SK-N-SH treated with all-trans-retinoic acid at 6 μM for 48 hours (cell line): ENCODE measurements around the gene MYB.

Experiments used
- ARNTL ChIP-seq: fragments of 450-650 bp; formaldehyde crosslinking; IDR thresholded peaks from 2 replicates; pipeline ENCODE4 v1.5.0; 2020; ENCODE audit warnings: low read depth, mild to moderate bottlenecking, moderate library complexity, borderline replicate concordance
- BACH2 ChIP-seq: fragments of 250-450 bp; sonication (Bioruptor Pico); IDR thresholded peaks from 2 replicates; pipeline ENCODE4 v1.9.0; 2021; ENCODE audit warnings: mild to moderate bottlenecking, borderline replicate concordance
- CSDC2 ChIP-seq: fragments of 250-450 bp; sonication (Bioruptor Pico); IDR thresholded peaks from 2 replicates; pipeline ENCODE4 v1.5.0; 2020; ENCODE audit warnings: mild to moderate bottlenecking, moderate library complexity
- ISL1 ChIP-seq: fragments of 250-450 bp; sonication (Bioruptor Pico); IDR thresholded peaks from 2 replicates; pipeline ENCODE4 v2.1.2; 2022; ENCODE audit warnings: mild to moderate bottlenecking, moderate library complexity
- TOX ChIP-seq: fragments of 250-450 bp; sonication (Bioruptor Pico); IDR thresholded peaks from 2 replicates; pipeline ENCODE4 v1.8.0; 2021; ENCODE audit warnings: mild to moderate bottlenecking, moderate library complexity, borderline replicate concordance
- ZFP3 ChIP-seq: fragments of 250-450 bp; sonication (Bioruptor Pico); IDR thresholded peaks from 2 replicates; pipeline ENCODE4 v1.5.0; 2020; ENCODE audit warnings: mild to moderate bottlenecking, moderate library complexity
- TF ChIP-seq, protein P1 (sequence below): fragments of 250-450 bp; sonication (Bioruptor Pico); IDR thresholded peaks from 2 replicates; pipeline ENCODE4 v1.8.0; 2021; ENCODE audit warnings: low read depth, mild to moderate bottlenecking, moderate library complexity, borderline replicate concordance
- TF ChIP-seq, protein P2 (sequence below): fragments of 250-450 bp; sonication (Bioruptor Pico); IDR thresholded peaks from 2 replicates; pipeline ENCODE4 v1.8.0; 2020; ENCODE audit warnings: mild to moderate bottlenecking, moderate library complexity, borderline replicate concordance
- TF ChIP-seq, protein P3 (sequence below): fragments of 250-450 bp; sonication (Bioruptor Pico); IDR thresholded peaks from 2 replicates; pipeline ENCODE4 v1.5.1; 2020; ENCODE audit warnings: low read depth, mild to moderate bottlenecking, moderate library complexity
- TF ChIP-seq, protein P4 (sequence below): fragments of 250-450 bp; sonication (Bioruptor Pico); IDR thresholded peaks from 2 replicates; pipeline ENCODE4 v1.5.0; 2020; ENCODE audit warnings: mild to moderate bottlenecking, moderate library complexity
- TF ChIP-seq, protein P5 (sequence below): fragments of 250-450 bp; sonication (Bioruptor Pico); IDR thresholded peaks from 2 replicates; pipeline ENCODE4 v1.5.1; 2021; ENCODE audit warnings: mild to moderate bottlenecking, moderate library complexity

DNA sequence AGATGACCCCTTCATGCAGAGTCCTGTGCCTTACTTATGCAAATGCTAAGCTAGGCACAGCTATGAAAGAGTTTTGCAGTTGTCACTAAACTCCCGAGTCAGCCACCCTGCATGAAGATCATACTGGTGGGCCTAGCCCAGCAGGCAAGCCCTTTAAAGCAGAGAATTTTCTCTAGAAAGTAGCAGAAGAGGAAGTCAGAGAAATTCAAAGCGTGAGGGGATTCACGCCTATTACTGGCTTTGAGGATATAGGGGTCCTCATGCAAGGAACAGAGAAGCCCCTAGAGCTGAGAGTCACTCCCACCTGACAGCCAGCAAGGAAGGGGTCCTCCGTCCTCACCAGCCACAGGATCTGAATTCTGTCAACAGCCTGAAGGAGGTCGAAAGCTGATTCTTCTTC is 54.6 kb downstream of the MYB start:
- TF ChIP-seq, protein P1, sequence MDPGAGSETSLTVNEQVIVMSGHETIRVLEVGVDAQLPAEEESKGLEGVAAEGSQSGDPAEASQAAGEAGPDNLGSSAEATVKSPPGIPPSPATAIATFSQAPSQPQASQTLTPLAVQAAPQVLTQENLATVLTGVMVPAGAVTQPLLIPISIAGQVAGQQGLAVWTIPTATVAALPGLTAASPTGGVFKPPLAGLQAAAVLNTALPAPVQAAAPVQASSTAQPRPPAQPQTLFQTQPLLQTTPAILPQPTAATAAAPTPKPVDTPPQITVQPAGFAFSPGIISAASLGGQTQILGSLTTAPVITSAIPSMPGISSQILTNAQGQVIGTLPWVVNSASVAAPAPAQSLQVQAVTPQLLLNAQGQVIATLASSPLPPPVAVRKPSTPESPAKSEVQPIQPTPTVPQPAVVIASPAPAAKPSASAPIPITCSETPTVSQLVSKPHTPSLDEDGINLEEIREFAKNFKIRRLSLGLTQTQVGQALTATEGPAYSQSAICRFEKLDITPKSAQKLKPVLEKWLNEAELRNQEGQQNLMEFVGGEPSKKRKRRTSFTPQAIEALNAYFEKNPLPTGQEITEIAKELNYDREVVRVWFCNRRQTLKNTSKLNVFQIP (CRISPR knock-in tag): no peak
- TF ChIP-seq ARNTL (no peak), ISL1 (CRISPR knock-in tag) (no peak), BACH2 (CRISPR knock-in tag) (no peak), TOX (CRISPR knock-in tag) (no peak), ZFP3 (no peak), CSDC2 (CRISPR knock-in tag) (no peak)
- TF ChIP-seq, protein P2, sequence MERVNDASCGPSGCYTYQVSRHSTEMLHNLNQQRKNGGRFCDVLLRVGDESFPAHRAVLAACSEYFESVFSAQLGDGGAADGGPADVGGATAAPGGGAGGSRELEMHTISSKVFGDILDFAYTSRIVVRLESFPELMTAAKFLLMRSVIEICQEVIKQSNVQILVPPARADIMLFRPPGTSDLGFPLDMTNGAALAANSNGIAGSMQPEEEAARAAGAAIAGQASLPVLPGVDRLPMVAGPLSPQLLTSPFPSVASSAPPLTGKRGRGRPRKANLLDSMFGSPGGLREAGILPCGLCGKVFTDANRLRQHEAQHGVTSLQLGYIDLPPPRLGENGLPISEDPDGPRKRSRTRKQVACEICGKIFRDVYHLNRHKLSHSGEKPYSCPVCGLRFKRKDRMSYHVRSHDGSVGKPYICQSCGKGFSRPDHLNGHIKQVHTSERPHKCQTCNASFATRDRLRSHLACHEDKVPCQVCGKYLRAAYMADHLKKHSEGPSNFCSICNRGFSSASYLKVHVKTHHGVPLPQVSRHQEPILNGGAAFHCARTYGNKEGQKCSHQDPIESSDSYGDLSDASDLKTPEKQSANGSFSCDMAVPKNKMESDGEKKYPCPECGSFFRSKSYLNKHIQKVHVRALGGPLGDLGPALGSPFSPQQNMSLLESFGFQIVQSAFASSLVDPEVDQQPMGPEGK (CRISPR knock-in tag): no peak
- TF ChIP-seq, protein P3, sequence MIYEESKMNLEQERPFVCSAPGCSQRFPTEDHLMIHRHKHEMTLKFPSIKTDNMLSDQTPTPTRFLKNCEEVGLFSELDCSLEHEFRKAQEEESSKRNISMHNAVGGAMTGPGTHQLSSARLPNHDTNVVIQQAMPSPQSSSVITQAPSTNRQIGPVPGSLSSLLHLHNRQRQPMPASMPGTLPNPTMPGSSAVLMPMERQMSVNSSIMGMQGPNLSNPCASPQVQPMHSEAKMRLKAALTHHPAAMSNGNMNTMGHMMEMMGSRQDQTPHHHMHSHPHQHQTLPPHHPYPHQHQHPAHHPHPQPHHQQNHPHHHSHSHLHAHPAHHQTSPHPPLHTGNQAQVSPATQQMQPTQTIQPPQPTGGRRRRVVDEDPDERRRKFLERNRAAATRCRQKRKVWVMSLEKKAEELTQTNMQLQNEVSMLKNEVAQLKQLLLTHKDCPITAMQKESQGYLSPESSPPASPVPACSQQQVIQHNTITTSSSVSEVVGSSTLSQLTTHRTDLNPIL (CRISPR knock-in tag): no peak
- TF ChIP-seq, protein P4, sequence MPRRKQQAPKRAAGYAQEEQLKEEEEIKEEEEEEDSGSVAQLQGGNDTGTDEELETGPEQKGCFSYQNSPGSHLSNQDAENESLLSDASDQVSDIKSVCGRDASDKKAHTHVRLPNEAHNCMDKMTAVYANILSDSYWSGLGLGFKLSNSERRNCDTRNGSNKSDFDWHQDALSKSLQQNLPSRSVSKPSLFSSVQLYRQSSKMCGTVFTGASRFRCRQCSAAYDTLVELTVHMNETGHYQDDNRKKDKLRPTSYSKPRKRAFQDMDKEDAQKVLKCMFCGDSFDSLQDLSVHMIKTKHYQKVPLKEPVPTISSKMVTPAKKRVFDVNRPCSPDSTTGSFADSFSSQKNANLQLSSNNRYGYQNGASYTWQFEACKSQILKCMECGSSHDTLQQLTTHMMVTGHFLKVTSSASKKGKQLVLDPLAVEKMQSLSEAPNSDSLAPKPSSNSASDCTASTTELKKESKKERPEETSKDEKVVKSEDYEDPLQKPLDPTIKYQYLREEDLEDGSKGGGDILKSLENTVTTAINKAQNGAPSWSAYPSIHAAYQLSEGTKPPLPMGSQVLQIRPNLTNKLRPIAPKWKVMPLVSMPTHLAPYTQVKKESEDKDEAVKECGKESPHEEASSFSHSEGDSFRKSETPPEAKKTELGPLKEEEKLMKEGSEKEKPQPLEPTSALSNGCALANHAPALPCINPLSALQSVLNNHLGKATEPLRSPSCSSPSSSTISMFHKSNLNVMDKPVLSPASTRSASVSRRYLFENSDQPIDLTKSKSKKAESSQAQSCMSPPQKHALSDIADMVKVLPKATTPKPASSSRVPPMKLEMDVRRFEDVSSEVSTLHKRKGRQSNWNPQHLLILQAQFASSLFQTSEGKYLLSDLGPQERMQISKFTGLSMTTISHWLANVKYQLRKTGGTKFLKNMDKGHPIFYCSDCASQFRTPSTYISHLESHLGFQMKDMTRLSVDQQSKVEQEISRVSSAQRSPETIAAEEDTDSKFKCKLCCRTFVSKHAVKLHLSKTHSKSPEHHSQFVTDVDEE (CRISPR knock-in tag): no peak
- TF ChIP-seq, protein P5, sequence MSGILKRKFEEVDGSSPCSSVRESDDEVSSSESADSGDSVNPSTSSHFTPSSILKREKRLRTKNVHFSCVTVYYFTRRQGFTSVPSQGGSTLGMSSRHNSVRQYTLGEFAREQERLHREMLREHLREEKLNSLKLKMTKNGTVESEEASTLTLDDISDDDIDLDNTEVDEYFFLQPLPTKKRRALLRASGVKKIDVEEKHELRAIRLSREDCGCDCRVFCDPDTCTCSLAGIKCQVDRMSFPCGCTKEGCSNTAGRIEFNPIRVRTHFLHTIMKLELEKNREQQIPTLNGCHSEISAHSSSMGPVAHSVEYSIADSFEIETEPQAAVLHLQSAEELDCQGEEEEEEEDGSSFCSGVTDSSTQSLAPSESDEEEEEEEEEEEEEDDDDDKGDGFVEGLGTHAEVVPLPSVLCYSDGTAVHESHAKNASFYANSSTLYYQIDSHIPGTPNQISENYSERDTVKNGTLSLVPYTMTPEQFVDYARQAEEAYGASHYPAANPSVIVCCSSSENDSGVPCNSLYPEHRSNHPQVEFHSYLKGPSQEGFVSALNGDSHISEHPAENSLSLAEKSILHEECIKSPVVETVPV (CRISPR knock-in tag): no peak
